ENCODE results near the gene ENHO.

- TF ChIP-seq CTCF (conservative IDR thresholded peaks at IDR 0.05; ENCODE audit: low read depth in 2 of 2) (no peak), EZH2phosphoT487 (IDR thresholded peaks at IDR 0.05; ENCODE audit: unreplicated experiment) (no peak), REST (IDR thresholded peaks at IDR 0.05; ENCODE audit: unreplicated experiment) (no peak), POLR2AphosphoS5 (IDR thresholded peaks at IDR 0.05; ENCODE audit: low read depth) (no peak), JUNB (IDR thresholded peaks at IDR 0.05; ENCODE audit: unreplicated experiment) (no peak)
Measured at GRCh38 chr9:34505370-34506120, 17.2 kb downstream of the ENHO start.

All from GM23338 (cell line).